GM12878 (cell line): ENCODE results near the gene ATP6V0E1. TPM values are rescaled to one million over a fixed set of nuclear protein-coding genes. Genes with fewer than 3 reads are reported as not detected.

Experiments
- ATAC-seq: fragments of 200-7000 bp; cut with Tn5 transposase; 3 replicates; pipeline ENCODE4 v1.9.1; 2020; ENCODE audit warnings: mild to moderate bottlenecking, moderate library complexity
- BruUV-seq: library from RNA; stranded (reverse); fragments of 400-500 nt; replicated peaks from 2 replicates; lab custom pipeline; 2021; lab: Mats Ljungman, UMichigan
- CTCF ChIA-PET: fragments of 300-600 bp; sonication (Branson Sonifier 250); formaldehyde crosslinking; extraction: SDS; loops from one replicate; lab custom pipeline; 2021; ENCODE audit warnings: inconsistent platforms; lab: Yijun Ruan, JAX
- POLR2A ChIA-PET: fragments of 350-600 bp; formaldehyde crosslinking; extraction: SDS; loops from one replicate; lab custom pipeline; 2021; ENCODE audit warnings: inconsistent platforms; lab: Charles Lee
- RAD21 ChIA-PET: fragments of 300-600 bp; sonication (Branson Sonifier 250); formaldehyde crosslinking; loops from one replicate; lab custom pipeline; 2023; ENCODE audit warnings: antibody characterized with exemption; ENCODE audit not compliant: unreplicated experiment; lab: Charles Lee
- SMC1A ChIA-PET: fragments of 300-600 bp; sonication (Branson Sonifier 250); formaldehyde crosslinking; loops from one replicate; lab custom pipeline; 2023; ENCODE audit not compliant: unreplicated experiment, uncharacterized antibody; lab: Charles Lee
- DNase-seq: peaks from one replicate; pipeline ENCODE4 v3.0.0-alpha.2; 2011; ENCODE audit warnings: low read depth, low spot score
- FAIRE-seq: peaks from 3 replicates; lab custom pipeline; 2011; peaks lifted over from hg19 to GRCh38; lab: Jason Lieb, UNC
- H2AFZ ChIP-seq: 2 replicates; pipeline ENCODE4 v1.6.0; 2011; ENCODE audit warnings: low read depth, low read length, control low read depth; ENCODE audit not compliant: control insufficient read depth
- H3K27ac ChIP-seq: 2 replicates; pipeline ENCODE4 v1.5.1; 2011; ENCODE audit warnings: control low read depth; ENCODE audit not compliant: control insufficient read depth, insufficient read depth
- H3K27me3 ChIP-seq, 2 experiments: replicated peaks in 1 of 2; 2 replicates each; pipeline versions ENCODE4 v1.6.0 to v1.6.1; 2011; ENCODE audit warnings: low read length in 1 of 2; ENCODE audit not compliant: control insufficient read depth in 2 of 2, insufficient read depth in 2 of 2
- H3K36me3 ChIP-seq, 2 experiments: 2 replicates each; pipeline ENCODE4 v1.5.1; 2011; ENCODE audit warnings: low read length in 1 of 2; ENCODE audit not compliant: control insufficient read depth in 2 of 2, insufficient read depth in 2 of 2
- H3K4me1 ChIP-seq: 2 replicates; pipeline ENCODE4 v1.6.1; 2011; ENCODE audit warnings: mild to moderate bottlenecking, low read length, moderate library complexity, mixed read lengths; ENCODE audit not compliant: control insufficient read depth, insufficient read depth
- H3K4me2 ChIP-seq: 2 replicates; pipeline ENCODE4 v1.6.0; 2011; ENCODE audit warnings: control low read depth; ENCODE audit not compliant: control insufficient read depth, insufficient read depth
- H3K4me3 ChIP-seq: fragments of 200-600 bp; sonication (generic); 2 replicates; pipeline ENCODE4 v1.5.1; 2016
- H3K79me2 ChIP-seq: 2 replicates; pipeline ENCODE4 v1.6.0; 2011; ENCODE audit warnings: low read length; ENCODE audit not compliant: control insufficient read depth, insufficient read depth
- H3K9ac ChIP-seq: 2 replicates; pipeline ENCODE4 v1.8.0; 2011; ENCODE audit warnings: low read length, control low read depth, mixed read lengths; ENCODE audit not compliant: control insufficient read depth, insufficient read depth
- H3K9me3 ChIP-seq: replicated peaks from 3 replicates; pipeline ENCODE4 v1.5.1; 2011; ENCODE audit warnings: mild to moderate bottlenecking, low read length; ENCODE audit not compliant: control insufficient read depth, insufficient read depth
- H4K20me1 ChIP-seq: 2 replicates; pipeline ENCODE4 v1.6.0; 2011; ENCODE audit not compliant: control insufficient read depth, insufficient read depth
- CREM ChIP-seq: IDR thresholded peaks from 2 replicates; pipeline ENCODE4 v1.6.1; 2014; ENCODE audit warnings: antibody characterized with exemption, low read depth
- HDAC6 ChIP-seq: fragments of 200-600 bp; sonication (generic); IDR thresholded peaks from one replicate; pipeline ENCODE4 v1.8.0; 2017; ENCODE audit warnings: antibody characterized with exemption; ENCODE audit not compliant: unreplicated experiment
- IKZF1 ChIP-seq: fragments of 450-650 bp; conservative IDR thresholded peaks from 2 replicates; pipeline ENCODE4 v1.6.1; 2017; ENCODE audit warnings: antibody characterized with exemption, mild to moderate bottlenecking
- NFXL1 ChIP-seq: fragments of 450-650 bp; IDR thresholded peaks from 2 replicates; pipeline ENCODE4 v1.6.1; 2017; ENCODE audit warnings: antibody characterized with exemption, mild to moderate bottlenecking, borderline replicate concordance
- NFYB ChIP-seq: IDR thresholded peaks from 2 replicates; pipeline ENCODE4 v1.6.1; 2011; ENCODE audit warnings: low read depth, mild to moderate bottlenecking, low read length, improper control_type of control experiment, moderate library complexity; ENCODE audit not compliant: insufficient read depth
- NR2C1 ChIP-seq: fragments of 450-650 bp; IDR thresholded peaks from 2 replicates; pipeline ENCODE4 v1.6.1; 2017; ENCODE audit warnings: antibody characterized with exemption, mild to moderate bottlenecking, moderate library complexity
- SREBF1 ChIP-seq: IDR thresholded peaks from 2 replicates; pipeline ENCODE4 v1.6.1; 2012; ENCODE audit warnings: mild to moderate bottlenecking, low read length
- YBX1 ChIP-seq: fragments of 450-650 bp; IDR thresholded peaks from 2 replicates; pipeline ENCODE4 v1.6.1; 2016; ENCODE audit warnings: antibody characterized with exemption
- YY1 ChIP-seq: IDR thresholded peaks from 2 replicates; pipeline ENCODE4 v1.6.1; 2011; ENCODE audit warnings: low read depth, mild to moderate bottlenecking, low read length
- whole genome bisulfite sequencing: methylation state at CpG from one replicate; pipeline ENCODE4 v1.1.6; 2016; ENCODE audit warnings: low lambda C conversion rate; ENCODE audit not compliant: insufficient replicate concordance, insufficient coverage; ENCODE audit errors: missing lambda C conversion rate; 5-methylcytosine and 5-hydroxymethylcytosine counted together
- in situ Hi-C: fragments of 300-500 bp; cut with MboI; formaldehyde crosslinking; loops from 9 replicates; pipeline ENCODE4 v1.14.3; 2018; ENCODE audit warnings: mixed read lengths
- intact Hi-C: fragments of 100-400 bp; cut with micrococcal nuclease; formaldehyde crosslinking; loops from one replicate; pipeline ENCODE4 v1.14.2; 2022; ENCODE audit not compliant: unreplicated experiment
- polyA plus RNA-seq, 11 experiments: library from polyadenylated mRNA; depleted of rRNA in 4 of 11; unstranded in 6 of 11; stranded (reverse) in 5 of 11; fragments of >200 nt; fragmentation: Nextera tagmentation in 4 of 11; fragmentation: Illumina TruSeq in 1 of 11; extraction: Ambion mirVana in 4 of 11; extraction: Trizol in 1 of 11; gene quantifications; 1 replicate in 1 of 11; 2 replicates in 10 of 11; pipeline versions ENCODE4 v1.2.1 to v1.2.3, GENCODE V29; 2011 to 2016; ENCODE audit warnings: inconsistent platforms in 2 of 11, missing spikeins in 2 of 11, low read depth in 1 of 11
- total RNA-seq, 4 experiments: library from RNA; depleted of rRNA in 3 of 4; stranded (reverse); fragments of >200 nt in 3 of 4; fragmentation: Illumina TruSeq in 1 of 4; extraction: Trizol in 1 of 4; gene quantifications; 2 replicates each; pipeline versions ENCODE4 v1.2.1 to v1.2.3, GENCODE V29; 2013 to 2021
- TF ChIP-seq, protein P1 (sequence below): IDR thresholded peaks from 2 replicates; pipeline ENCODE4 v1.6.1; 2011; ENCODE audit warnings: borderline replicate concordance, low read depth, mild to moderate bottlenecking, moderate library complexity, mixed read lengths, low read length; ENCODE audit not compliant: insufficient read depth; ENCODE audit errors: extremely low read length
- TF ChIP-seq, protein P2 (sequence below): IDR thresholded peaks from 2 replicates; pipeline ENCODE4 v1.6.1; 2011; ENCODE audit warnings: mild to moderate bottlenecking, low read depth, low read length, moderate library complexity; ENCODE audit not compliant: insufficient replicate concordance
- TF ChIP-seq, protein P3 (sequence below): fragments of 450-650 bp; IDR thresholded peaks from 2 replicates; pipeline ENCODE4 v1.6.1; 2017; ENCODE audit warnings: antibody characterized with exemption, mild to moderate bottlenecking, moderate library complexity

Gene ATP6V0E1
- total and polyA plus RNA-seq, 10 of the 15 experiments (the other 5 are each of a cell fraction or from before 2014, with no cell fraction given) = 143 to 787 (median 306) TPM

DNA sequence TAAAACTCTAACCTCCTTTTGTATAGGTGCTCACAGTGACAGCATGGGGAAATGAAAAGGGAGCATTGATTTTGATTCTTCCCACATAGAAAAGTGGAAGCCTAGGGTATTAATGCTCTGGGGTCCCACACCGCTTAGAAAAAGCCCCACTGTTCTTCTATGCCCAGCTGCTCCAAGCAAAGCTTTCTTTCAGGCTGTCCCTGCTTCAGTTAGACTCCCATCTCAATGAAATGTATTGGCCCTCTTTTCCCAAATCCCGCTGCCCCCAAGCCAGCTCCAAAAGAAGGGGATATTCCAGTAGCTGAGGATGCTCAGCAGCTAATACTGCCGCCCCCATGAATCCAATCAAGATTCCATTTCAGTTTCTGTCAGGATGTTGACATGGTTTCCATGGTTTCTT, 55.6 kb downstream of the ATP6V0E1 start:
- ChIA-PET CTCF (interaction anchor here (0.7 to 1.4 kb wide), 4 partner anchors 12 to 106 kb away, joined by 3 to 4 read pairs (median 3); no protein-coding TSS in a partner anchor), SMC1A (interaction anchor here (0.5 to 2.6 kb wide), 10 partner anchors 10 to 57 kb away, joined by 3 to 11 read pairs (median 4); no protein-coding TSS in a partner anchor), POLR2A (interaction anchor here (0.5 to 1.9 kb wide), 4 partner anchors 14 to 56 kb away, joined by 3 to 10 read pairs (median 5); partner anchors contain the start of gene ATP6V0E1), RAD21 (interaction anchor here (0.8 to 1.4 kb wide), 2 partner anchors 11 to 18 kb away, joined by 3 to 5 read pairs; no protein-coding TSS in a partner anchor)
- Histone ChIP-seq H3K9ac (no peak overlapping the region), H3K27me3 (no peaks in the 10 kb centered on the region), H3K79me2 (peaks cover 5% of the 10 kb centered on the region), H3K27ac (no peak overlapping the region), H3K36me3 (peaks cover 0 to 7% of the 10 kb centered on the region in 2 experiments; a peak in 2 of 4 replicates), H3K4me2 (no peak overlapping the region), H3K4me1 (peaks cover 24% of the 10 kb centered on the region), H2AFZ (no peak overlapping the region), H4K20me1 (no peaks in the 10 kb centered on the region), H3K4me3 (no peak overlapping the region), H3K9me3 (no peaks in the 10 kb centered on the region)
- no peak for TF ChIP-seq NR2C1
- TF ChIP-seq NFXL1 = no peak
- no peak for TF ChIP-seq IKZF1
- TF ChIP-seq, protein P1, sequence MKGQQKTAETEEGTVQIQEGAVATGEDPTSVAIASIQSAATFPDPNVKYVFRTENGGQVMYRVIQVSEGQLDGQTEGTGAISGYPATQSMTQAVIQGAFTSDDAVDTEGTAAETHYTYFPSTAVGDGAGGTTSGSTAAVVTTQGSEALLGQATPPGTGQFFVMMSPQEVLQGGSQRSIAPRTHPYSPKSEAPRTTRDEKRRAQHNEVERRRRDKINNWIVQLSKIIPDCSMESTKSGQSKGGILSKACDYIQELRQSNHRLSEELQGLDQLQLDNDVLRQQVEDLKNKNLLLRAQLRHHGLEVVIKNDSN = no peak
- TF ChIP-seq HDAC6 = no peak
- TF ChIP-seq, protein P2, sequence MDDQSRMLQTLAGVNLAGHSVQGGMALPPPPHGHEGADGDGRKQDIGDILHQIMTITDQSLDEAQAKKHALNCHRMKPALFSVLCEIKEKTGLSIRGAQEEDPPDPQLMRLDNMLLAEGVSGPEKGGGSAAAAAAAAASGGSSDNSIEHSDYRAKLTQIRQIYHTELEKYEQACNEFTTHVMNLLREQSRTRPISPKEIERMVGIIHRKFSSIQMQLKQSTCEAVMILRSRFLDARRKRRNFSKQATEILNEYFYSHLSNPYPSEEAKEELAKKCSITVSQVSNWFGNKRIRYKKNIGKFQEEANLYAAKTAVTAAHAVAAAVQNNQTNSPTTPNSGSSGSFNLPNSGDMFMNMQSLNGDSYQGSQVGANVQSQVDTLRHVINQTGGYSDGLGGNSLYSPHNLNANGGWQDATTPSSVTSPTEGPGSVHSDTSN = no peak
- no peak for TF ChIP-seq YBX1
- TF ChIP-seq, protein P3, sequence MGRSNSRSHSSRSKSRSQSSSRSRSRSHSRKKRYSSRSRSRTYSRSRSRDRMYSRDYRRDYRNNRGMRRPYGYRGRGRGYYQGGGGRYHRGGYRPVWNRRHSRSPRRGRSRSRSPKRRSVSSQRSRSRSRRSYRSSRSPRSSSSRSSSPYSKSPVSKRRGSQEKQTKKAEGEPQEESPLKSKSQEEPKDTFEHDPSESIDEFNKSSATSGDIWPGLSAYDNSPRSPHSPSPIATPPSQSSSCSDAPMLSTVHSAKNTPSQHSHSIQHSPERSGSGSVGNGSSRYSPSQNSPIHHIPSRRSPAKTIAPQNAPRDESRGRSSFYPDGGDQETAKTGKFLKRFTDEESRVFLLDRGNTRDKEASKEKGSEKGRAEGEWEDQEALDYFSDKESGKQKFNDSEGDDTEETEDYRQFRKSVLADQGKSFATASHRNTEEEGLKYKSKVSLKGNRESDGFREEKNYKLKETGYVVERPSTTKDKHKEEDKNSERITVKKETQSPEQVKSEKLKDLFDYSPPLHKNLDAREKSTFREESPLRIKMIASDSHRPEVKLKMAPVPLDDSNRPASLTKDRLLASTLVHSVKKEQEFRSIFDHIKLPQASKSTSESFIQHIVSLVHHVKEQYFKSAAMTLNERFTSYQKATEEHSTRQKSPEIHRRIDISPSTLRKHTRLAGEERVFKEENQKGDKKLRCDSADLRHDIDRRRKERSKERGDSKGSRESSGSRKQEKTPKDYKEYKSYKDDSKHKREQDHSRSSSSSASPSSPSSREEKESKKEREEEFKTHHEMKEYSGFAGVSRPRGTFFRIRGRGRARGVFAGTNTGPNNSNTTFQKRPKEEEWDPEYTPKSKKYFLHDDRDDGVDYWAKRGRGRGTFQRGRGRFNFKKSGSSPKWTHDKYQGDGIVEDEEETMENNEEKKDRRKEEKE = no peak
- no peak for TF ChIP-seq SREBF1
- TF ChIP-seq CREM = no peak
- no peak for TF ChIP-seq YY1
- no peak for TF ChIP-seq NFYB
- no TSS peak for BruUV-seq
- ATAC-seq (no peak), FAIRE-seq (no peak), DNase-seq (no peak)
- in situ Hi-C loops = no loop called here
- 96% methylated on average over 3 of the region's 3 CpGs for WGBS
- intact Hi-C loops = no loop called here
